Ishikawa (cell line): Measurements from ENCODE around the gene C19orf38.

Experiments used
- CEBPB ChIP-seq: IDR thresholded peaks from 2 replicates; pipeline ENCODE4 v1.6.1; 2012
- CREB1 ChIP-seq: IDR thresholded peaks from 2 replicates; pipeline ENCODE4 v1.6.1; 2012; ENCODE audit warnings: low read depth
- EGR1 ChIP-seq: IDR thresholded peaks from 2 replicates; pipeline ENCODE4 v1.6.1; 2012
- EP300 ChIP-seq: IDR thresholded peaks from 2 replicates; pipeline ENCODE4 v1.6.1; 2012; ENCODE audit warnings: borderline replicate concordance
- FOXM1 ChIP-seq: IDR thresholded peaks from 2 replicates; pipeline ENCODE4 v1.6.1; 2012; ENCODE audit warnings: low read depth, borderline replicate concordance
- MAX ChIP-seq: IDR thresholded peaks from 2 replicates; pipeline ENCODE4 v1.6.1; 2012
- NFIC ChIP-seq: IDR thresholded peaks from 2 replicates; pipeline ENCODE4 v1.6.1; 2012
- RAD21 ChIP-seq: IDR thresholded peaks from 2 replicates; pipeline ENCODE4 v1.6.1; 2012; ENCODE audit warnings: low read depth
- TAF1 ChIP-seq: IDR thresholded peaks from 2 replicates; pipeline ENCODE4 v1.6.1; 2012; ENCODE audit warnings: low read depth, mild to moderate bottlenecking
- TEAD4 ChIP-seq: IDR thresholded peaks from 2 replicates; pipeline ENCODE4 v1.6.1; 2012
- YY1 ChIP-seq: IDR thresholded peaks from 2 replicates; pipeline ENCODE4 v1.6.1; 2012; ENCODE audit warnings: low read depth
- ZBTB7A ChIP-seq: IDR thresholded peaks from 2 replicates; pipeline ENCODE4 v1.6.1; 2012; ENCODE audit warnings: low read depth
- TF ChIP-seq, protein P1 (sequence below): IDR thresholded peaks from 2 replicates; pipeline ENCODE4 v1.6.1; 2012; ENCODE audit warnings: low read depth, mild to moderate bottlenecking
- TF ChIP-seq, protein P2 (sequence below): IDR thresholded peaks from 2 replicates; pipeline ENCODE4 v1.6.1; 2012

The C19orf38 gene

GRCh38 chr19:10862561-10863106, 14.4 kb downstream of the C19orf38 start:
- no peak for TF ChIP-seq NFIC
- no peak for TF ChIP-seq RAD21
- TF ChIP-seq CEBPB = no peak
- no peak for TF ChIP-seq TEAD4
- no peak for TF ChIP-seq EP300
- TF ChIP-seq, protein P1, sequence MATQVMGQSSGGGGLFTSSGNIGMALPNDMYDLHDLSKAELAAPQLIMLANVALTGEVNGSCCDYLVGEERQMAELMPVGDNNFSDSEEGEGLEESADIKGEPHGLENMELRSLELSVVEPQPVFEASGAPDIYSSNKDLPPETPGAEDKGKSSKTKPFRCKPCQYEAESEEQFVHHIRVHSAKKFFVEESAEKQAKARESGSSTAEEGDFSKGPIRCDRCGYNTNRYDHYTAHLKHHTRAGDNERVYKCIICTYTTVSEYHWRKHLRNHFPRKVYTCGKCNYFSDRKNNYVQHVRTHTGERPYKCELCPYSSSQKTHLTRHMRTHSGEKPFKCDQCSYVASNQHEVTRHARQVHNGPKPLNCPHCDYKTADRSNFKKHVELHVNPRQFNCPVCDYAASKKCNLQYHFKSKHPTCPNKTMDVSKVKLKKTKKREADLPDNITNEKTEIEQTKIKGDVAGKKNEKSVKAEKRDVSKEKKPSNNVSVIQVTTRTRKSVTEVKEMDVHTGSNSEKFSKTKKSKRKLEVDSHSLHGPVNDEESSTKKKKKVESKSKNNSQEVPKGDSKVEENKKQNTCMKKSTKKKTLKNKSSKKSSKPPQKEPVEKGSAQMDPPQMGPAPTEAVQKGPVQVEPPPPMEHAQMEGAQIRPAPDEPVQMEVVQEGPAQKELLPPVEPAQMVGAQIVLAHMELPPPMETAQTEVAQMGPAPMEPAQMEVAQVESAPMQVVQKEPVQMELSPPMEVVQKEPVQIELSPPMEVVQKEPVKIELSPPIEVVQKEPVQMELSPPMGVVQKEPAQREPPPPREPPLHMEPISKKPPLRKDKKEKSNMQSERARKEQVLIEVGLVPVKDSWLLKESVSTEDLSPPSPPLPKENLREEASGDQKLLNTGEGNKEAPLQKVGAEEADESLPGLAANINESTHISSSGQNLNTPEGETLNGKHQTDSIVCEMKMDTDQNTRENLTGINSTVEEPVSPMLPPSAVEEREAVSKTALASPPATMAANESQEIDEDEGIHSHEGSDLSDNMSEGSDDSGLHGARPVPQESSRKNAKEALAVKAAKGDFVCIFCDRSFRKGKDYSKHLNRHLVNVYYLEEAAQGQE = no peak
- TF ChIP-seq YY1 = no peak
- no peak for TF ChIP-seq EGR1
- no peak for TF ChIP-seq TAF1
- TF ChIP-seq FOXM1 = no peak
- TF ChIP-seq MAX = no peak
- TF ChIP-seq CREB1 = no peak
- no peak for TF ChIP-seq ZBTB7A

- TF ChIP-seq TAF1 (no peak), EP300 (no peak), EGR1 (no peak), TEAD4 (no peak), YY1 (no peak), NFIC (no peak), RAD21 (no peak), ZBTB7A (no peak), FOXM1 (no peak), MAX (no peak), CREB1 (no peak)
- TF ChIP-seq, protein P1 = no peak
Measured at GRCh38 chr19:10863107-10863717, 15.0 kb downstream of the C19orf38 start.

GRCh38 chr19:10864538-10864899, 16.3 kb downstream of the C19orf38 start:
- TF ChIP-seq NFIC (no peak), RAD21 (peak; percentile 69)

- TF ChIP-seq TEAD4 (no peak), CEBPB (peak; percentile 69), CREB1 (no peak), RAD21 (no peak), FOXM1 (no peak)
Measured at GRCh38 chr19:10866495-10866894, 18.3 kb downstream of the C19orf38 start.

DNA sequence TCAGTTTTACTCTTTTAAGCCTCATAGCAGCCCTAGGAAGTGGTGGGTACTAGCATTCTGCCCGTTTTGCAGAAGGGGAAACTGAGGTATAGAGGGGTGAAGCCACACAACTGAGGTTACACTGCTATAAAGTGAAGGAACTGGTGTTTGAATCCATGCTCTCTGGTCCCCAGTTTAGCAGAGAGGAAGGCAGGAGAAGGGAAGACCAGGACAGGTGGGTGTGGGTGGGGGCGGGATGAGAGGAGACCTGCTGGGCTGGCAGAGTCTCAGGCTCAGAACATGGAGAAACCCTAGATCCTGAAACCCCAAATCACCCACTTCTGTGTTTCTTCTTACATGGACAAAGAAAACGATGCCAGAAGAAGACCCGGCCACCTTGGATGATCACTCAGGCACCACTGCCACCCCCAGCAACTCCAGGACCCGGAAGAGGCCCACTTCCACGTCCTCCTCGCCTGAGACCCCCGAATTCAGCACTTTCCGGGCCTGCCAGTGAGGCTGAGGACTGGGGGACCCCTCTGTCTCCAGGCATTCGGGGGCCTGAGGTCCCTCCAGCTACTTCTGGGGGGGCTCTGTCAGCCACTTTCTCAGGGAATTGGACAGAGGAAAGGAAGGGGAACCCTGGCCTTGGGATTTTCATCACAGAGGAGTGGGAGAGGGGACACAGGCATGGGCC, 20.8 kb downstream of the C19orf38 start:
- TF ChIP-seq TEAD4 = no peak
- no peak for TF ChIP-seq ZBTB7A
- TF ChIP-seq EP300 = no peak
- TF ChIP-seq YY1 = no peak
- no peak for TF ChIP-seq MAX
- TF ChIP-seq TAF1 = no peak
- no peak for TF ChIP-seq NFIC
- TF ChIP-seq, protein P2, sequence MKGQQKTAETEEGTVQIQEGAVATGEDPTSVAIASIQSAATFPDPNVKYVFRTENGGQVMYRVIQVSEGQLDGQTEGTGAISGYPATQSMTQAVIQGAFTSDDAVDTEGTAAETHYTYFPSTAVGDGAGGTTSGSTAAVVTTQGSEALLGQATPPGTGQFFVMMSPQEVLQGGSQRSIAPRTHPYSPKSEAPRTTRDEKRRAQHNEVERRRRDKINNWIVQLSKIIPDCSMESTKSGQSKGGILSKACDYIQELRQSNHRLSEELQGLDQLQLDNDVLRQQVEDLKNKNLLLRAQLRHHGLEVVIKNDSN = no peak
- TF ChIP-seq, protein P1 = no peak
- no peak for TF ChIP-seq FOXM1
- no peak for TF ChIP-seq RAD21
- no peak for TF ChIP-seq CEBPB
